GM18951 (cell line): Measurements from ENCODE around the gene SAPCD1.

Source experiments
- POLR2A ChIP-seq: IDR thresholded peaks from 4 replicates; pipeline ENCODE4 v1.6.1; 2011; ENCODE audit warnings: mild to moderate bottlenecking; ENCODE audit not compliant: insufficient read length, insufficient read depth; ENCODE audit errors: extremely low read depth
- in situ Hi-C: fragments of 300-500 bp; cut with MboI; formaldehyde crosslinking; loops from one replicate; pipeline ENCODE4 v1.12.0; 2022; ENCODE audit warnings: low sequenced_read_pairs, mixed read lengths, inconsistent platforms; ENCODE audit not compliant: unreplicated experiment

SAPCD1 gene

DNA sequence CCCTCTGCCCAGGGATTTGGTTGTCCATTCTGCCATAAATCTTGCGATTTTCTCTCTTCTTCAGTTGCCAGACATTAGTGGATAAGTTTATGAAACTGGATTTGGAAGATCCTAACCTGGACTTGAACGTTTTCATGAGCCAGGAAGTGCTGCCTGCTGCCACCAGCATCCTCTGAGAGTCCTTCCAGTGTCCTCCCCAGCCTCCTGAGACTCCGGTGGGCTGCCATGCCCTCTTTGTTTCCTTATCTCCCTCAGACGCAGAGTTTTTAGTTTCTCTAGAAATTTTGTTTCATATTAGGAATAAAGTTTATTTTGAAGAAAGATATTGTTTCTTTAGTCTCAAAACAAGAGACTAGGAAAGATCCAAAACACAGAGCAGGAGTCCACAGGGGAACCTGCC lies at the start of gene SAPCD1:
SAPCD1 (plus strand) TSS at position 301 of the 400 bp plus-strand sequence. CDS start 399 bp downstream, outside the sequence.
- TF ChIP-seq POLR2A = no peak
- in situ Hi-C loops = no loop called here

DNA sequence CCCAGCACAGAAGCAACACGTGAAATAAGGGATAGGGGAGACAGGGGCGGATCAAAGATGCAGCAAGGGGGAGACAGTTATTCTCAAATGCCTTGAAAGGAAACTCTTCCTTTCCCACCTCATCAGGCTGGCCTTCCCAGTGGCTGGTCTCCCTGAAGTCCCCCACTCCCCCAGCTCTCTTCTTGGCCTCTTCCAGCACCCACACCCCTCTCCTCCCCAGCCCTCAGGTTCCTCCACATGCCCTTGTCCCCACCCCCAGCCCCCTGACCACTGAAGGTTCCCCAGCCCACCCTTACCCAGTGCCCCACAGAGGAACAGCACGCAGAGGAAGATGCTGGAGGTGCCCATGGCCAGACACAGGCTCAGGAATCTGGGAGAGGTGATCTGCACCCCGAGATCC lies 49.0 kb upstream of the SAPCD1 start:
- TF ChIP-seq POLR2A = no peak
- in situ Hi-C loops = no loop called here

DNA sequence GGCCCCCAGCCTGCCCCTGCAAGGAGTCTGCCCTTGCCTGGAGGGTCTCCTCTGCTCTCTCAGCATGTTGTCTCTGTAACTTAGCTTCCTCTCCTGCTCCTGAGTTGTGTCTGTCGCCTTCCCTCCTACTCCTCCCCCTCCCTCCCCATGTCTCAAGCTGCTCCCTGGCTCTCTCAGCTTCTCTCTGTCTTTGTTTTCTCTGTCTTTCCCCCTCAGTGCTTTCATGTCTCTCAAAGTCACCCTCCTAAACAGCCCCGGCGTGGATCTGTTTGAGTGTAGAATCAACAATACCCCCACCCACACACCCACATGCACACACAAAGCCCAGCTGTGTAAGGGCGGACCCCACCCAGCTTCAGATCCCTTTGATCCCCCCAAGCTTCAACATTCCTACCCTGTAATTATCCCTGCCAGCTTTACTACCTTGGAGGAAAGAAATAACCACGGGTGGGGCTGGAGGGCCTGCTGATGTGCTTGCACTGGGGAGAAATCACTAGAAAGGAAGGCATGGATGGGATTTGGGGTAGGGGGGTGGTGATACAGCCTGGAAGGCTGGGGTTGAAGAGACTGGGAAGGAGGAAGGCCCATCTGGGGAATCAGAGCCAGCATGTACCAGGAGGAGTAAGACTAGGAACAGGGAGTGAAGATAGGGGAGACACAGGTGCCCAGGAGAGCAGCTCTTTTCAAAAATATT lies 48.3 kb upstream of the SAPCD1 start:
- no peak for TF ChIP-seq POLR2A
- in situ Hi-C loops = no loop called here

DNA sequence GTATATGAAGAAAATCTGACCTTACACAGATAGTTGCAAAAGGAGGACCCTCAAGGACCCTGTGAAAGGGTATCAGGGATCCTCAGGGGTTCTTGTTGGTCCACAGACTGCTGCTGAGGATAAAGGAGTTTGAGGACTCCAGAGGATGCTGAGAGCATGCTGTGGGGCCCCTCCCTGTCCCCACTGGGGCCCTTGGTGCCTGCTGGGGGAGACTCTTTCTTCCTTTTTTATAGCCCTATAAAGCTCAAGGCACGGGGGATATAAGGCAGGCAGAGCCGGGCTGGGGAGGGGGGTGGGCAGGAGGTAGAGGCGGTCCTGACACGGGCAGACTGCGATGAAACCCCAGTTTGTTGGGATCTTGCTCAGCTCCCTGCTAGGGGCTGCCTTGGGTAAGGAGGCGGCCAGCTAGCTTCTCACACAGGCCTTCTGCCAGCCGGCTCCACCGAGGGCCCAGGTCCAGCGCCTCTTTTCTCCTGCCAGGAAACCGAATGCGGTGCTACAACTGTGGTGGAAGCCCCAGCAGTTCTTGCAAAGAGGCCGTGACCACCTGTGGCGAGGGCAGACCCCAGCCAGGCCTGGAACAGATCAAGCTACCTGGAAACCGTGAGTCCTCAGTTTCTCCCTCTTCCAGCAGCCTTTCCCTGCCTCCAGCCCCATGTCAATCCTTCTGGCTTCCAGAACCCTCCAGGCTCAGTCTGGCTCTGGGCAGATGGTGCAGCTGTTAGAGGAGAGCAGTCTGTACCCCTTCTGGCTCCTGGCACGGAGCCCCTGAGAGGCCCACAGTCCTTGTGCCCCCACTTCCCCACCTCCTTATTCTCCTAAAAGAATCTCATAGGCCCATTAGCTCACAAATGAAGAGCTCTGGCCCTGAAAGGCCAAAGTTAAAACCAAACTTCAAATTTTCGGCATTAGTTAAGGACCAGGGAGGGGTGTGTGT lies 47.2 kb upstream of the SAPCD1 start, which contains the start of gene LY6G6D:
LY6G6D (plus strand) TSS at position 327 of the 937 bp plus-strand sequence; CDS start at position 335, 8 bp downstream.
- no peak for TF ChIP-seq POLR2A
- in situ Hi-C loops = no loop called here

DNA sequence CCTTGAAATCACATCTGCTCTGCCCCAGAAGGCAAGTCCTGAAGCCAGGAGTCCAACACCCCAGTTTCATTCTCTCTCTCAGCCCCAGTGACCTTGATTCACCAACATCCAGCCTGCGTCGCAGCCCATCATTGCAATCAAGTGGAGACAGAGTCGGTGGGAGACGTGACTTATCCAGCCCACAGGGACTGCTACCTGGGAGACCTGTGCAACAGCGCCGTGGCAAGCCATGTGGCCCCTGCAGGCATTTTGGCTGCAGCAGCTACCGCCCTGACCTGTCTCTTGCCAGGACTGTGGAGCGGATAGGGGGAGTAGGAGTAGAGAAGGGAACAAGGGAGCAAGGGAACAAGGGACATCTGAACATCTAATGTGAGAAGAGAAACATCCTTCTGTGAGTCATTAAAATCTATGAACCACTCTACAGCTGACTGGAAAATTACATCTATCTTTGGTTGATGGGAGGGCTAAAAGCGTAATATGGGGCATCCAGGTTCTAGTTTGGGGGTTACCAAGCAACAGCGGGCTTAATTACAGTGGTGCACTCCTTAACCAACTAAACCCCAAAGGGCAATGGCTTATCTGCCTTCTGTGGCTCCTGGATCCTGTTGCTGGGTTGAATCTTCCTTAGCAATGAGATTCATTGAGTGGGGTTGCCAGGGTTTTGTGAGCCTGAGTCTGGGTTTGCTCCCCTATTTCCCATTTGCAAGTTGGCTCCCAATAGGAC lies 44.8 kb upstream of the SAPCD1 start:
- in situ Hi-C loops = no loop called here
- no peak for TF ChIP-seq POLR2A

DNA sequence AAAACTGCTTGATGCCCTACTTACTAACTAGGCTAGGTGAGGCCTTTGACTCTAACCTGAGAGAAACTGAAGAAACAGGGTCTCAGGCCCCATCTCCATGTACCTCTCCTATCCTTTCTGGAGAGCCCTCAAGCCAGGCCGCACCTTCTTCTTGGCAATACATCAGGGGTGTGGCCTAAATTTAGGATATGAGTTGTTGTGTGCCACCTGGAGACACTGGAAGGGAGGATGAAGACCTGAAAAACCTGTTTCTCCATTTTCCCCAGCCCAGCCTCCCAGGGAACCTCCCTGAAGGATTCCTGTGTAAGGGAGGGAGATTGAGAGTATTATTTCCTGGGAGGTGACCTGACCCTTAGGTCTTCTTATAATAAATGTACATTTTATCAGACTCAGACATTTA lies 44.2 kb upstream of the SAPCD1 start:
- no peak for TF ChIP-seq POLR2A
- in situ Hi-C loops = no loop called here

DNA sequence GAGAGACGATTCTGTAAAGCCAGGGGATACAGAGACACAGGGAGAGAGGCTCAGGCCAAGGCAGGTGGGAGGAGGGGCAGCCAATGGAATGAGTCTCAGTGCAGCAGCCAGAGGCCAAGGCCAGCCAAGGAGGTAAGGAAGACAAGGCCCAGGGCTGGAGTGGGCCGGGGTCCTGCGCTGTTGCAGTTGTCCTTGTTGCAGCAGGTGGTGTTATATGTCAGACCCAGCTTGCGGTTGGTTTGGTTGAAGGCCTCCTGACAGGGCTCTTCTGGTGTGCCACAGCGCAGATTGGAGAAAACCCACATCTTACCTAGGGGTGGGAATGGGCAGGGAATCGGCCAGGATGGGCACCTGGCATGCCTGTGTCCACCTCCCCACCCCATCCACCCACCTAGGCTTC lies 43.5 kb upstream of the SAPCD1 start:
- TF ChIP-seq POLR2A = no peak
- in situ Hi-C loops = no loop called here

DNA sequence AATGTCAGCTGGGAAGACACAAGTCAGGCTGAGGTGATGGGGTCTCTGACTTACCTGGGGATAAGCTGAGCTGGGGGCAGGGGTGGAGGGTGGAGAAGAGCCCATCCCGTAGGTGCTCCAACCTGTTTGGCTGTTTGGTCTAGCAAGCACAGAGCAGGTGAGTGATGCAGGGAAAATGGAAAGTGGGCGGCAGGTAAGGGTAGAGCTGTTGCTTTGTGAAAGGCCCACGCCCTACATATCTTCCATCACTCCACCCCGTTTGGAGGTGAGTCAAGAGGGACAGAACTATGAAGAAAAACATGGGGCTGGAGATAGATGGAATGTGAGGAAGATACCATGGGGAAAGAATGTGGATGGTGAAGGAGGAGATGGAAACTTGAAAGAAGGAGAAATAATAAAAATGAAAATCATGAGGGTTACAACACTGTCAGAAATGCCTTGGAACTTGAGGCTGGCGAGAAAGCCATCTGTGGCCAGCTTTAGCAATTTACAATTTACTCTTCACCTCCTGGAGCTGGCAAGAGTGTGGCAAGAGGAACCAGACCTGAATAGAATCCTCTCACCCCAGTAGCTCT lies 42.2 kb upstream of the SAPCD1 start:
- in situ Hi-C loops = no loop called here
- no peak for TF ChIP-seq POLR2A

DNA sequence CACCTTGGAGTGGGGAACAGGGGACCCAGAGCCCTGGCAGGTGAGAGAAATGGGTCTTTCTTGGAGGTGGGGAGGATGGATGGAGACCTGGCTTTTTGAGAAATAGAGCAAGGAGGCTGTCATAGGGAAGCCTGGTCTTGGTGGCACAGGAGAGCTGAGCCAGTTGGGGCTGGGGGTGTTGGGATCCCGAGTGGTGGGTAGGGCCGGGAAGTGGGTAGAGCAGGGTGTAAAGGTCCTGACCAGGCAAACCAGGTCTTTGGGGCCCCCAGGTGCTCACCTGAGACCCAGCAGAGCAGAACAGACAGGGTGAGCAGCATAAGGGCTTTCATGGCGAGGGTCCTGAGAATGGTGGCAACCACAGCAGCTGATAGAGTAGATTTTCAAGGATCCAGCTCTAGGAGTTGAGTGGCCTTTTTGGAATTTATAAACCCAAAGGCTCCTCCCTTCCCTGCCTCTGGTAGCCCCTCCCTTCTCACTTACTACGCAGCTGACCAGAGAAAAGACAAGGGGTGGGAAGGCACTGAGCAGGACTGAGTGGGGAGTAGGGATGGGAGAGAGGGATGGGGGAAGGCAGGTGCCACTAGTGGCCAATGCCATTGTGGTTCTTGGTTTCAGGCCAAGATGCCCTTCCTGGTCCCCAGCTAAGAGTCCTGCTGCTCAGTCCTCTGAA lies 41.0 kb upstream of the SAPCD1 start, which contains the start of gene LY6G6C:
LY6G6C (minus strand) TSS at position 396 of the 670 bp plus-strand sequence; CDS start at position 329, 67 bp downstream.
- TF ChIP-seq POLR2A = no peak
- in situ Hi-C loops = no loop called here

DNA sequence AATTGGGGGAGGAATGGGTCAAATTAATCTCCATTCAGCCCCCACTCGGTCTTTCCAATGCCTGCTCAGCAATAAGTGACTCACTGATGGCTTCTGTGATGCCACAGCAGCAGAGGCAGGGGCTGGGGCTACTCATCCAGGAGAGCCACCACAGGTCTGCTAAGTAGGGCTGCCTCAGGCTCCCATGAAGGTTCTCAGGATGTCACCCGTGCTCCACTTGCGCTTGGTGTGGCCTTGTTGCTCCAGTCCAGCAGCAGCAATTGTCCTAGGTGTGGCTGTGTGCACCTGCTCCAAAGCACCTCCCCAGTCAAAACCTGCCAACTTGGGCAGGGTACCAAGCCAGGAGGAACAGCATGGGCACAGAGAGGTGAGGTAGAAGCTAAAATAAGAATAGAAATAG lies 40.3 kb upstream of the SAPCD1 start:
- TF ChIP-seq POLR2A = no peak
- in situ Hi-C loops = no loop called here

DNA sequence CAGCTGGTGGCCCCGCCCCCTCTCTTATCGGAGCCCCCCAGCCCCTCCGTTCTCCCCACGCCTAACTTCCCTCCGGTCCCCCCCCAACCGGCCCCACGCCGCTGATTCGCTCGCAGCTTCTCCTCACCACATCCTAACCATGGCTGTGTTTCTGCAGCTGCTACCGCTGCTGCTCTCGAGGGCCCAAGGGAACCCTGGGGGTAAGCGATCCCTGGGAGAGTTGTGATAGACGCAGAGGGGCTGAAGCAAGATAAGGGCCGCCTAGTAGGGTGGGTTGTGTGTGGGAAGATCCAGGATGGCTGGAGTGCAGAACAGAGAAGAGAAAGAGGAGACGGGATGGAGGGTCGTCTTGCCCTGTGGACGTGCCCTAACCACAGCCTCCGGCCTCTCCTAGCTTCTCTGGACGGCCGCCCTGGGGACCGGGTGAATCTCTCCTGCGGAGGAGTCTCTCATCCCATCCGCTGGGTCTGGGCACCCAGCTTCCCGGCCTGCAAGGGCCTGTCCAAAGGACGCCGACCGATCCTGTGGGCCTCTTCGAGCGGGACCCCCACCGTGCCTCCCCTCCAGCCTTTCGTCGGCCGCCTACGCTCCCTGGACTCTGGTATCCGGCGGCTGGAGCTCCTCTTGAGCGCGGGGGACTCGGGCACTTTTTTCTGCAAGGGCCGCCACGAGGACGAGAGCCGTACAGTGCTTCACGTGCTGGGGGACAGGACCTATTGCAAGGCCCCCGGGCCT lies 39.0 kb upstream of the SAPCD1 start, which contains the start of gene MPIG6B:
MPIG6B (plus strand) TSS at position 129 of the 735 bp plus-strand sequence; CDS start at position 140, 11 bp downstream.
- TF ChIP-seq POLR2A = no peak
- in situ Hi-C loops = no loop called here
